GM18858 (cell line): ENCODE data around the gene MAD1L1.

Experiments
- ATAC-seq: cut with Tn5 transposase; IDR thresholded peaks from one replicate; pipeline ENCODE4 v1.9.1; 2021; ENCODE audit not compliant: unreplicated experiment

The MAD1L1 gene

GRCh38 chr7:1814089-1814811 lies 418.5 kb downstream of the MAD1L1 start:
- no peak for ATAC-seq

GRCh38 chr7:1813394-1814088 lies 419.2 kb downstream of the MAD1L1 start:
- no peak for ATAC-seq

GRCh38 chr7:1812509-1813393 lies 420.0 kb downstream of the MAD1L1 start:
- ATAC-seq: no peak

GRCh38 chr7:1811850-1812508 lies 420.8 kb downstream of the MAD1L1 start:
- no peak for ATAC-seq

- no peak for ATAC-seq
Observed at GRCh38 chr7:1810961-1811849, 421.5 kb downstream of the MAD1L1 start.

- no peak for ATAC-seq
Observed at GRCh38 chr7:1810521-1810920, 422.2 kb downstream of the MAD1L1 start.

- ATAC-seq: no peak
Observed at GRCh38 chr7:1809601-1810258, 423.0 kb downstream of the MAD1L1 start.

- ATAC-seq: no peak
Observed at GRCh38 chr7:1809070-1809469, 423.7 kb downstream of the MAD1L1 start.

GRCh38 chr7:1807821-1808600 lies 424.7 kb downstream of the MAD1L1 start:
- ATAC-seq: no peak

- ATAC-seq: no peak
Observed at GRCh38 chr7:1806354-1806753, 426.4 kb downstream of the MAD1L1 start.

GRCh38 chr7:1804310-1804709 lies 428.4 kb downstream of the MAD1L1 start:
- ATAC-seq: no peak

- ATAC-seq: no peak
Observed at GRCh38 chr7:1802899-1803298, 429.8 kb downstream of the MAD1L1 start.

GRCh38 chr7:1800902-1801301 lies 431.8 kb downstream of the MAD1L1 start:
- no peak for ATAC-seq

- no peak for ATAC-seq
Observed at GRCh38 chr7:1798191-1798590, 434.6 kb downstream of the MAD1L1 start.

- no peak for ATAC-seq
Observed at GRCh38 chr7:1794888-1795542, 437.7 kb downstream of the MAD1L1 start.

- ATAC-seq: no peak
Observed at GRCh38 chr7:1787681-1788235, 445.0 kb downstream of the MAD1L1 start.

- ATAC-seq: no peak
Observed at GRCh38 chr7:1787241-1787640, 445.5 kb downstream of the MAD1L1 start.

GRCh38 chr7:1785839-1786238 lies 446.9 kb downstream of the MAD1L1 start:
- ATAC-seq: no peak
